Measurements from ENCODE around the gene ZIC5.
"Not testable (repeated sequence)": the region's sequence is repeated elsewhere in the genome, so short reads cannot be mapped to it uniquely, and the experiment has no call there.

The ZIC5 gene

DNA sequence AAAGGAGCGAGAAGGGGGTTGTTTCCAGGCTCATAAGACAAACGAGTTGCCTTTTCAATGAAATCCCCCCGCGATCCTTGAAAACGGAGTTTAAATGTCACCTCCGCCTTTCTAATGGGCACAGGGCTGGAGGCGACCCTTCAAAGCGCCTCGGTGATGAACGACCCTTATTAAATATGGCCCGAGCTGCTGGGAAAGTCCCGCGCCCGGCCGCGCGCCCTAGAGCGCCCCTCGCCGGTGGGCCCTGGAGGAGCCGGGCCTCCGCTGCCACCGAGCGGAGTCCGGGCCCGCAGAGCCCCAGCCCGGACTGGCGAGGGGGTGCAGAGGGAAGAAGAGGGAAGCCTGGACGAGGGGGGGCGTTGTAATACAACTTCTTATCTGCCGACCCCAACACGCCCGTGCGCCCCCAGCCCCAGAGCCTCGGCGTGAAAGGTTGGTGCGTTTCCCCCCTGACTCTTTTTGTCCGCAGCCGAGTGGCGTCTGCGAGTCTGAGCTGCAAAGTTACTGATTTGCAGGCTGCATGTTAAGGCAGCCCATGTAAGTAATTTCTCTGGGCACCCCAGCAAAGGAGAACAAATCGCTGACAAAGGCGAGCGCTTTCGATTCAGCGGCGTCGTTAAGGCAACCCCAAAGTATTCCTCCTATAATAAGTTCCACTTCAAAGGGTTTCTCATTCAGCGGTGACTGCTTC is 11.9 kb downstream of the ZIC5 start:
- DNase-seq (ENCODE audit: low read depth), result no peak

DNA sequence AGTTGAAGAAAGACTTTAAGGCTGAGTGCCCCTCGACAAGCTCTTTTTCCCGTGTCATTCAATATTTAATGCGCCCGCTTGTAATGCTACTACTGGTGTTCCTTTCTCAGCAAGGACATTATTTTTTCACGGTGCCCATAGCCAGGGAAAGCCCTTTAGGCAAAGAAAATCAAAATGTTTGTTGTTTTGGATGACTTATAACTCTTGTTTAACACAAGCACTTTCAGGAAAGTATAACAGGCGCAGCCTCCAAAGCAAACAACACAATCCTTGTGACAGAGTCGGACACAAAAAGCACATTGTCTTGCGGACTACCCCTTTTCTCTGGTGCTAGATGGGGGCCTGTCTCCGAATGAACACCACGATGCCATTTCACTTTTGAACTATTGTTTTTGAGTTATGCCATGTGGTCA is 12.4 kb downstream of the ZIC5 start:
- no peak for DNase-seq (ENCODE audit: low read depth)

DNA sequence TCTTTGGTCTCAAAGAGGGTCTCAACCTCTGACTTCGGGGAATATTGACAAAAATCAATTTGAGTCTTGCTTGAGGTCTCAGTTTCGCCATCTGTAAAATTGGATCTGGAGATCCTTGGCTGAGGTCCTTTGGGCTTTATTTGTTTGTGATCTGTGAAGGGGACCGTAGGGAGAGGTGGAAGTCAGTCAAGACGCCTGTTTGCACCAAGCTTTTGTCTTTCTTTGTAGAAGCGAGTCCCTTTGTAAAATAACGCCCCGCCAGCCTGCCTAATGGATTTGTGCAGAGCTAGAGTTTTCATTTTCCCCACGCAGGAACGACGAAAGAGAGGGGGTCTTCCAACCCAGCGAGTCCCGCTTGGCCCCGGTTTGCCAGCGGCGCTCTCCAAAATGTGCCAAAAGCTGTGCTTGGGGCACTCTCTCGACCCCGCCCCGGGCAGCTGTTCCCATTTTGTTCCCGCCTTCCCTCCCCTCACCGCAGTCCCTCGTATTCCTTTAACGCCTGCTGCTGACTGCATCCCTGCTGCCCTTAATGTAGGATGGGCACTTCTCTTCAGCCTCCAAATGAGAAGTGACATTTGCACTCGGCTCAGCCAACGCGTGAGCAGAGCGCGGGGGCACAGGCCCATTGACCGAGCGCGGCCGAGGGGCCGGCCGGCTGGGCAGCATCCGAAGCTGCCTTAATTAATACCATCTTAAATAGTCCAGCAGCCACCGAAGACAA is 13.0 kb downstream of the ZIC5 start:
- no peak for DNase-seq (ENCODE audit: low read depth)

DNA sequence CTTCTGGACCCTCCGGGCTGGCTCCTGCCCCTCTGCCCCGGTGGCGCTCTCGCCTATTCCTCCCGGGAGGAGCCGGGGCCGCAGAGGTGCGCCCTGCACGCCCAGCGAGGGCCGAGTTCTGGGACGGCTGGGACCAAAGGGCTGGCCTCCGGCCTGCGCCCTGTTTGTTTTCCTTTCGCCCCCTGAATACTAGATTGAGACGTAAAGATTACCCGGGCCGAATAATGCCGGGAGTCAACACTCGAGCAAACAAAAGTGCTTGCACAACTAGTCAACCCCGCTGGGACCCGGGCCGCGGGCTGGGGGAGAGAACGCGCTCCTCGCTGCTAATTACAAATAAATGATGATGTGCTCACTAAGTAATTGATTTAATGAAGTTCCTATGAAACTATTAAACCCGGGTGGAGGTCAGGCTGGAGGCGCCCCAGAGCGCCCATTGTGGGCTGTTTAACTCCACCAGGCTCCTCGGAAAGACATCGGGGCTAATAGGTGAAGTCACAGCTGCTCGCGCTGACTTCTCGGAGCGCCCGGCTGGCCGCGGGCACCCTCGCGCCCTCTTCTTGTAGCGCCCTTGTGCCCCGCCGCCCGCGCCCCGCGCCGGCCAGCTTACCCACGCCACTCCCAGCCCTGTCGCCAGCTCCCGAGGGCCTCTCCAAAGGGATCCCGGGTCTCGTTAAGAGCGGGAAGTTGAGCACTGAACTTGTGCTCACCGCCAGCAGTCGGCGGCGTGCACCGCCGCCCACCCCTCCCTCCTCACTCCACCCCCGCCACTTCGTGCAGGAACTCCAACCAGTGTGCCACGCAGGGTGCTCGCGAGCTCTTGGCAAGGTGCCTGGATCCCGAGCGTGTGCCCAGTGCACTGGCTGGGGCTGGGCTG is 14.9 kb downstream of the ZIC5 start:
- no peak for DNase-seq (ENCODE audit: low read depth)

DNA sequence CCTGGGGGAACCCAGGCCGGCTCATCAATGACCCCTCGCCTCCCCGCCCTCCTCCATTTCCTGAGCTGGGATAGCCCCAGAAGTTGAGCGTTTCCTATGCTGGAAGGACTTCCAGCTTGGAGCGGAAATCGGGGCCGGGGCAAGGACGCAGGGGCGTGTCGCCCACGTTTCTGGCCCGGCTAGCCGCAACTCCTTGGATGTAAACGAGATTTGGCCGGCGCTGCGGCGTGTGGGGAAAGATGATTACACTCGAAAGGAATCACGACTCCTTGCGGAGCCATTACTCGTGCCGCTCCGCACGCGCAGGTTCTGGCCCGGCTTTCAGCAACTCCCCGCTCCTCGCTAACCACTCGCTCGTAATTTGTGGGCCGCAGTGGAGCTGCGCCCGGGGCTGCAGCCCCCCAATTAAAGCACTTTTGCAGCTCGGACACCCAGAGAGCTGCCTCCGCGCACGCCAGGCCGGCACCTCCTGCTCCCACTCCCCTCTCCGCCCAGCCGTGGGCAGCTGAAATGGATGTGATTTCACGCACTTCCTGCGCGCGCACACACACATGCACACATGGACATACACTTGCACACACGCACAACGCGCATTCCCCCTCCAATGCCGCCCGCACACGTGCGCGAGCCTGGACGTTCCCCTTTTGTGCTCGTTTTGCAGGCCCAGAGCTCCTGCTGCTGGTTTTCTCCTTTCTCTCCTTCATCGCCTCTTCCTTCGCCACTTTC is 15.7 kb downstream of the ZIC5 start:
- no peak for DNase-seq (ENCODE audit: low read depth)

DNA sequence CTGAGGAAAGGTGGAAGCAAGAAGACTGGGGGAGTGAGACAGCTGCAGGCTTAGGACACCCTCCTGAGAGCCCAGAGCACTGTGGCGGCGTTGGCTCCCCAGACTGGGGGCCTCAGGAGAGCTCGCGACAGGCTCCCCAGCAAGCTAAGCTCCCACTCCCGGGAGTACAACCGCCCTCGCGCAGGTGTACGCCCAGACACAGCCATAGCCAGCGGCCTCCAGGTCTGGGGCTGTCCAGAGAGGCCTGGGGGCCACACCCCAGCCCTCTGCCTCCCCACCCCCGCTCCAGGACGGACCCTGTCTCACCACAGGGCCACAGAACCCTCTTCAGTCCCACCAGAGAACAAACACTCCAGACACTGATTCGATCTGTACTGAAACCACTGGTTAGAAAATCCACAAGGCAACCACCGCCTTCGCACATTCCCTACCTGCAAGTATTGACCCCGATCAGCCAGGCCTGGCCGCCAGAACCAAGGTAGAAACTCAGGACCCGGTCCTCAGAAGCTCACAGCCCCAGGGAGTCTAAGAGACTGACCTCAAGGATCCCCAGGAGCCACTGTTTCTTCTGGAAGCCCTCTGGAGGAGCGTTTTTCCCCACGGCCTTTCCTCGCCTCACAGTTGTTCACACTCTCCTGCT is 16.3 kb downstream of the ZIC5 start:
- DNase-seq (ENCODE audit: low read depth), result no peak

DNA sequence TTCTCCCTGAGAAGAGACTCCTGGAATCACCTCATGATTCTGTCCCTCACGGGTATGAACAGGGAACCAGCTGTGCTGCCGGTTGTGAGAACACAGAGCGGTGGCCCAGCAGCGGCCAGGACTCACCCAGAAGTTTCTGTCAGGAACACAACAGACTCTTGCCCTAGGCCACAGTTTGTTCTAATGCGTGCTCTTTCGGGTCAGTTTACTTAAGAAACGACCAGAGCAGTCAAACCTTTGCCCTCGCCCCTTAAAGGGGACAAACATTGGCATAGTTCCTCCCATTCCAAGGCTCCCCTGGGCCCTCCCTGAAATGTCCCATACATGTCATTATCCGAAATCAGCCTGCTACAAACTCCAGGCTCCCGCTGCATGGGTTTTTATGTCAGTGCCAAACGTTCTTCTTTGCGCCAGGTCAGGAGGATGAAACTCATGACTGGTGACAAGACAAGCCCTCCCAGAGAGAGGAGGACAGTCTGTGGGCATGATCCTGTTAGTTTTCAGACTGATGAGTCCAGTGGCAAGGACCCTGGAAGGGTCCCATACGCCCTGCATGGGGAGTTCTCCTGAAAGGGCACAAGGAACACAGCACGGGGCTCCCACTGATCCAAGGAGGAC is 18.3 kb downstream of the ZIC5 start:
- DNase-seq (ENCODE audit: low read depth), result no peak

DNA sequence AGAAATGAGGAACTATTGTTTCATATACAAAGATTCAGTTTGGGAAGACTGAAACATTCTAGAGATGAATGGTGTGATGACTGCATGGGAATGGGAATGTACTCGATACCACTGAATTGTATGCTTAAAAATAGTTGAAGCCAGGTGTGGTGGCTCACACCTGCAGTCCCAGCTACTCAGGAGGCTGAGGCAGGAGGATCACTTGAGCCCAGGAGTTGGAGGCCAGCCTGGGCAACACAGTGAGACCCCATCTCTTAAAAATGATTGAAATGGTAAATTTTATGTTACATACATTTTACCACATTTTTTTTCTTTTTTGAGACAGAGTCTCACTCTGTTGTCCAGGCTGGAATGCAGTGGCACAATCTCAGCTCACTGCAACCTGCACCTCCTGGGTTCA is 19.9 kb downstream of the ZIC5 start:
- DNase-seq (ENCODE audit: low read depth), result not testable (repeated sequence)

DNA sequence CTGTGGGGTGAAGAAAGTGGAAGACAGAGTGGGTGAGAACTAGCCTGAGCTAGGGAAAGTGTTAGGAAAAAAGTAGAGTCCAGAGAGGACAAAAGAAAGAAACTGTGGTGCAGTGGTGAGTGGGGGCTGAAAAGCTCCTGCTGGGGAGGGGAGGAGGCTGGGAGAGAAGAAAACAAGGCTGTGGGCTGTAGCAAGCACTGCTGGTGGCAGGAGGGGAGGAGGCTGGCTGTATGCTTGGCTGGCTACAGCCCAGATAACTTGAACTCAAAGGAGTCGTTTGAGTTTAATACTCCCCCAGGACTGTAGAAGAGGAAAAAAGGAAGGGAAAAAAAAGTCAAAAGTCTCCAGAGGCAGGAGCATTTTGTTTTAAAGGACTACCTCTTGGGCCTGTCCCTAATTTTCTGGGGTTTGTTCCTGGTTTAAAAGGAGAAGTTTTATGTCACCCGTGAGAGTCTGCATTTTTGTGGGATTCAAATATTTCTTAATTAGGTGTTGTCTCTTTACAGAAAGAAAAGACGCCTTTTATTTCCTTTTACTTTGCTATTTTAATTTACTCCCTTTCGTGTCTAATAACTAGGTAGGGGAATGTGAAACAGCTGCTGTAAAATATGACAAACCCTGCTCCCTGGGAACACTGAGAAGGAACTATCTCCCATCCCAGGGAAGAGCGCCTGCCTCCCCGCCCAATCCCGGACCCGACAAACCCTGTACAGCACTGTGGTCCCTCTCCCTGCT is 21.7 kb downstream of the ZIC5 start:
- DNase-seq (ENCODE audit: low read depth), result no peak

DNA sequence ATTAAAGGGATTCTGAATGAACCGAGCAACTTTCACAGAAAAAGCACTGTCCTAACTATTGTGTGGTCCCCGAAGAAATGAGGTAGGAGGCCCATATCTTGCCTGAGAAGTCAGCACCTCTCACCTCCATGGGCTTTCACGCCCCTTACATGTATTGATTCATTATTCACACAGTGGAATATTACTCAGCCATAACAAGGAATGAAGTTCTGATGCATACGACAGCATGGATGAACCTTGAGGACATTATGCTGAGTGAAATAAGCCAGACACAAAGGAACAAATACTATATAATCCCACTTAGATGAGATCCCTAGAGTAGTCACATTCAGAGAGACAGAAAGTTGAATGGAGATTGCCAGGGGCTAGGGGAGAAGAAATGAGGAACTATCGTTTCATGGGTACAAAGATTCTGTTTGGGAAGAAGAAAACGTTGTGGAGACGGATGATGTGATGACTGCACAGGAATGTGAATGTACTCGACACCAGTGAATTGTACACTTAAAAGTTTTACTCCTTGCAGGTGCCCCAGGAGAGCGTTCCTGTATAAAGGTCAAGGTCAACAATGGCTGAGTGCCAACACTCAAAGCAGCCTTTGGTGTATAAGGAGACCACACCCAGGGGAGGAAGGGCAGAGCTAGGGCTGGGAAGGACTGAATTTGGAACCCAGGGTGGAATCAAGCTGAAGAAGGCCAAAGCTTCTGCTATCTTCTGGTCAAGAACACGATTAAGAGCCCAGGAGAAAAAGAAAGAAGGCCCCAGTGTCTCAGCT is 22.5 kb downstream of the ZIC5 start:
- DNase-seq (ENCODE audit: low read depth), result no peak

DNA sequence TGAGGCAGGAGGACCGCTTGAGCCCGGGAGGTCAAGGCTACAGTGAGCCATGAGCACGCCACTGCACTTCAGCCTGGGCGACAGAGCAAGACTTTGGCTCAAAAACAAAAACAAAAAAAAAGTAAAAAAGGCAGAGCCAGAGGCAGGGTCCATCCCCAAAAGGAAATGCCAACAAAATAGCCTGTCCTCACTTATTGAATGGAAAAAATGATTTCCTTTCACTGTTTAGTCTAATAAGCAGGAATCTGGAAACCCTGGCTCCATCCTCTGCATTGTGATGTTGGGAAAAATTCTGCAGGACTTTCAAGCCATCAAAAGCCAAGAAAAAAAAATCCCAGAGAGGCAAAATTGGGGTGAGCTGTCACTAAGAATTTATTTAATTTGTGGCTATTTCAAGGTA is 23.2 kb downstream of the ZIC5 start:
- no peak for DNase-seq (ENCODE audit: low read depth)

DNA sequence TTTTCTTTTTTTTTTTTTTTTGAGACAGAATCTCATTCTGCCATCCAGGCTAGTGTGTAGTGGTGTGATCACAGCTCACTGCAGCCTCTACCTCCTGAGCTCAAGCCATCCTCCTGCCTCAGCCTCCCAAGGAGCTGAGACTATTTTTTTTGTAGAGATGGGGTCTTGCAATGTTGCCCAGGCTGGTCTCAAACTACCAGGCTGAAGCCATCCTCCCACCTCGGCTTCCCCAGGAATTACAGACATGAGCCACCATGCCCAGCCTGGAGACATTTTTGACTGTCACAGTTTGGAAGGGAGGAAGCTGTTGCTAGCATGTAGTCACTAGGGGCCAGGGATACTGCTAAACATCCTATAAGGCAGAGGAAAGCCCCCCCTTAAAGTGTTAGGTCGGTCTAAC is 23.9 kb downstream of the ZIC5 start:
- no peak for DNase-seq (ENCODE audit: low read depth)

DNA sequence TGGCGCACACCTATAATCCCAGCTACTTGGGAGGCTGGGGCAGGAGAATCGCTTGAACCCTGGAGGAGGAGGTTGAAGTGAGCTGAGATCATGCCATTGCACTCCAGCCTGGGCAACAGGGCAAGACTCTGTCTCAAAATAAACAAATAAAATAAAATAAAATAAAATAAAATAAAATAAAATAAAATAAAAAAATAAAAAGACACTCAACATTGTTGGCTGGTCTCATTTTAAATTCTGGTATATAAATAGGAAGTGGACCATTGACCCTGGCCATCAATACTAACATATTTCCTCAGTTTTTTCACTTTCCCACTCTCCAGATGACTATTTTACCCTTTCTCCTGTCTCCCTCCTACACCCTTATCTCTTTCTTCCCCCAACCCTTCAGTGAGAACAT is 26.1 kb downstream of the ZIC5 start:
- DNase-seq (ENCODE audit: low read depth), result not testable (repeated sequence)

DNA sequence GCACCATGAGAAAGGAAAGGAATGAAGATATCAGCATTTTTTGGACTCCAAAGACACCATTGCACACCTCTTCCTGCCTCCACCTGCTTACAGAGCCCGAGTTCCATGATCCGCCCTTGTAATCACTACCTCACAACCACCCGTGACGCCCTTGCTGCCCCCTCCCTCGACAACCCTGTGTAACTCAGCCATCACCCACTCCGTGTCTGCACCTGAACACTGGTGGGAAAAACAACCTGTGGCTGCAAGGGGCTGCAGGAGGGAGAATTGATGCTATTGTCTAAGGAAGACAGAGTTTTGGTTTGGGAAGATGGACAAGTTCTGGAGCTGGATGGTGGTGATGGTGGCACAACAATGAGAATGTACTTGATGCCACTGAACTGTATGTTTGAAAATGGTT is 27.0 kb downstream of the ZIC5 start:
- no peak for DNase-seq (ENCODE audit: low read depth)

DNA sequence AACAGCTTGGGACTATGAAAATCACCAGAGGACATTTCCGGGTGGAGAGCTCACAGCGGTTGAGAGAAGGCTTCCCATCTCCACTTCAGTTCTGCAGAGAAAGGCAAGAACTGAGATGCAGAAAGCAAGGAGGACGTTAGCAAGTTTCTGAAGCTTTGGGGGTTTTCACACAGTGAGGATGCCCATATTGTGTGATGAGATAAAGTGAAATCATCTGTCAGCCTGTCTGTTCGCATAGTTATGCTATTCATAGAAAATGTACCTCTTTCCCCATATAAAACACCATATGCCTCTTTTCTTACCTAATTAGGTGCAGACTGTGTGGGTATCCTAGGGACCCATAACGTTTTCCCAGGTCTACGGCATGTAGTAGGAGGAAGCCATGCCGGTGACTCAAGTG is 27.5 kb downstream of the ZIC5 start:
- no peak for DNase-seq (ENCODE audit: low read depth)

DNA sequence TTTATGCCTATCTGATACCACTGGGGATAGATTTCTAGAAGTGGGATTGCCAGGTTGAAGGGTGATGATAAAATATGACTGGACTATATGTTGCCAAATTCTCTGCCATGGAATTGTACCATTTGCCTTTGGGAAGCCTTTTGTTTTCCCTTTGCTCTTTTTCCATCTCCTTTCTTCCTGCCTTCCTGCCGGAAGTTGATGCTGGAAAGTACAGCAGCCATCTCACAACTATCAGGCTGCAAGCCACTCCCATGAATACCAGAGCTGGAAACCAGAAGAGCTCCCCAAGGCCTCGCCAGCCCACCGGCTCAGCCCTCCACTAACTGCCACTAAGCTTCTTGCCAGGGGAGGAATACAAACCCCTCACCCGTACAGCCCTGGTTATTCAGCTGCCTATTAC is 29.7 kb downstream of the ZIC5 start:
- no peak for DNase-seq (ENCODE audit: low read depth)

DNA sequence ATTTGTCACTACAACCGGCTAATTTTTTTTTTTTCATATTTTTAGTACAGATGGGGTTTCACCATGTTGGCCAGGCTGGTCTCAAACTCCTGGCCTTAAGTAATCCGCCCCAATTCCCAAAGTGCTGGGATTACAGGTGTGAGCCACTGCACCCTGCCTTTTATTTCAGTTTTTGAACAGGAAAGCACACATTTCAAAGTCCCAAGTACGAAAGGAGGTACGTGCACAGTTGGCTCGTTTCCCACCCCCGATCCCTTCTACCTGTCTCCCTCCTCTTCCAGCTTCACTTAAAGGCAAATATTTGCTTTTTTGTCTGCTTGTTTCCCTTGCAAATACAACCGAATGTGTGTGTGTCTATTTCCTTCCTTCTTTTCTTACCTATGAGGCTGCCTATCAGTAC is 30.5 kb downstream of the ZIC5 start:
- DNase-seq (ENCODE audit: low read depth), result no peak

DNA sequence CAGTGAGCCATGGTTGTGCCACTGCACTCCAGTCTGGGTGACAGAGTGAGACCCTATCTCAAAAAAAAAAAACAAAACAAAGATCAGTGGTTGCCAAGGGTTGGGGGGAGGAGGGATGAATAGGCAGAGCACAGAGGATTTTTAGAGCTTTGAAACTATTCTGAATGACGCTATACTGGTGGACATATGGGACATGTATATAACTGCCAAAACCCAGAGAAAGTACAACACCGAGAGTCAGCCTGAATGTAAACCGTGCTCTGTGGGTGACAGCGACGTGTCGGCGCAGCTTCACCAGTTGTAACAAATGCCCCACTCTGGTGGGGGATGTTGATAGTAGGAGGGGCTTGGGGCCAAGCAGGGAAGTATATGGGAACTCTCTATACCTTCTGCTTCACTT is 32.9 kb downstream of the ZIC5 start:
- DNase-seq (ENCODE audit: low read depth), result no peak

DNA sequence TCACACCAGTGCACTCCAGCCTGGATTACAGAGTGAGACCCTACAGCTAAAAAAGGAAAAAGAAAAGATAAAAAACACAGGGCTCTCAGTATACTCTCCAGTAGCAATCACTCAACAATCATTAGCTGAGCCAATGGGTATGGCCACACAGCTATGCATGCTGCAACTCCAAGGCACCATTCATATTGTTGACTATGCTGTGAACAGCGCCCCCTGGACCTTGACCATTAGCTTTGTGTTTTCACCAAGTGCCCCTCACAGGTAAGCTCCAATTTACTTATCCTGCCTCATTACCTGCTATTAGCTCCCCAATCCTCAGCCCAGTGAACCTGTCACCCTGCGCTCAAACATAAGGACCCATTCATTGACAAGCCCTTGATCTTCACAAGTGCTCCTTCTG is 35.8 kb downstream of the ZIC5 start:
- no peak for DNase-seq (ENCODE audit: low read depth)

DNA sequence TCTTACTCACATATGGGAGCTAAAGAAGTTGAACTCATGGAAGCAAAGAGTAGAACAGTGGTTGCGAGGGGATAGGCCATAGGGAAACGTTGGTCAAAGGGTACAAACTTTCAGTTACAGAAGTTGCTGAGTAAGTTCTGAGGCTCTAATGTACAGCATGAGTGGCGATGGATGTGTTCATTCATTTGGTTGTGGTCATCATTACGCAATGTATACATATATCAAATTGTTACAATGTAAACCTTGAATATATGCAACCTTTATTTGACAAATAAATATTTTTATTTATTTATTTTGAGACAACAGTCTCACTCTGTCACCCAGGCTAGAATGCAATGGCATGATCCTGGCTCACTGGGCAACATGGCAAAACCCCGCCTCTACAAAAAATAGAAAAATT is 38.7 kb downstream of the ZIC5 start:
- DNase-seq (ENCODE audit: low read depth), result no peak
